A673 (cell line): ENCODE results near the gene KIAA0319L. TPM values are rescaled to one million over a fixed set of nuclear protein-coding genes. Genes with fewer than 3 reads are reported as not detected.

Source experiments
- BruUV-seq: library from RNA; stranded (reverse); fragments of 400-500 nt; replicated peaks from 2 replicates; lab custom pipeline; 2021; lab: Mats Ljungman, UMichigan
- CTCF ChIA-PET: fragments of 300-600 bp; sonication (Branson Sonifier 250); formaldehyde crosslinking; loops from one replicate; lab custom pipeline; 2022; ENCODE audit warnings: antibody characterized with exemption; lab: Charles Lee
- POLR2A ChIA-PET: fragments of 300-600 bp; sonication (Branson Sonifier 250); formaldehyde crosslinking; loops from one replicate; lab custom pipeline; 2022; ENCODE audit warnings: antibody characterized with exemption; ENCODE audit not compliant: low non-redundant PET; lab: Charles Lee
- DNase-seq: peaks from one replicate; pipeline ENCODE4 v3.0.0-alpha.2; 2015; ENCODE audit warnings: low spot score
- H3K27ac ChIP-seq: fragments of 200-600 bp; sonication (generic); 2 replicates; pipeline ENCODE4 v1.5.1; 2016; ENCODE audit warnings: mixed run types, low read depth, mild to moderate bottlenecking, mixed read lengths, antibody characterized with exemption, low read length; ENCODE audit not compliant: poor library complexity, severe bottlenecking
- H3K27me3 ChIP-seq: fragments of 200-600 bp; sonication (generic); replicated peaks from 2 replicates; pipeline ENCODE4 v1.6.1; 2017; ENCODE audit warnings: mixed run types, low read depth, mild to moderate bottlenecking, mixed read lengths, antibody characterized with exemption, low read length; ENCODE audit not compliant: insufficient read depth, poor library complexity
- H3K36me3 ChIP-seq: fragments of 200-600 bp; sonication (generic); 2 replicates; pipeline ENCODE4 v1.6.1; 2016; ENCODE audit warnings: mixed run types, mild to moderate bottlenecking, mixed read lengths, antibody characterized with exemption, low read length; ENCODE audit not compliant: insufficient read depth, poor library complexity, severe bottlenecking
- H3K4me1 ChIP-seq: fragments of 200-600 bp; sonication (generic); 2 replicates; pipeline ENCODE4 v1.6.1; 2017; ENCODE audit warnings: mixed run types, mild to moderate bottlenecking, mixed read lengths, antibody characterized with exemption, low read length; ENCODE audit not compliant: insufficient read depth, poor library complexity, severe bottlenecking
- H3K4me3 ChIP-seq: fragments of 200-600 bp; sonication (generic); 2 replicates; pipeline ENCODE4 v1.5.1; 2016; ENCODE audit warnings: low read depth, mixed run types, mild to moderate bottlenecking, mixed read lengths, low read length; ENCODE audit not compliant: poor library complexity, severe bottlenecking
- H3K9me3 ChIP-seq: fragments of 200-600 bp; sonication (generic); 2 replicates; pipeline ENCODE4 v1.6.1; 2016; ENCODE audit warnings: mixed run types, low read depth, mild to moderate bottlenecking, mixed read lengths, antibody characterized with exemption, low read length; ENCODE audit not compliant: poor library complexity, severe bottlenecking
- CTCF ChIP-seq: fragments of 300-800, 200-600 bp; sonication (generic); conservative IDR thresholded peaks from 2 replicates; pipeline ENCODE4 v1.5.1; 2017; ENCODE audit warnings: low read depth, mild to moderate bottlenecking, antibody characterized with exemption, low read length, moderate library complexity, mixed read lengths
- EZH2 ChIP-seq: fragments of 200-600 bp; sonication (generic); IDR thresholded peaks from 2 replicates; pipeline ENCODE4 v1.6.1; 2017; ENCODE audit warnings: borderline replicate concordance, low read depth, mild to moderate bottlenecking, mixed read lengths, antibody characterized with exemption, low read length; ENCODE audit not compliant: poor library complexity, severe bottlenecking
- intact Hi-C: fragments of 100-400 bp; cut with micrococcal nuclease; formaldehyde crosslinking; loops from one replicate; pipeline ENCODE4 v1.10.0; 2022; ENCODE audit not compliant: unreplicated experiment
- total RNA-seq: library from RNA; stranded (reverse); gene quantifications from 2 replicates; pipeline ENCODE4 v1.2.3, GENCODE V29; 2021

Gene KIAA0319L
- total RNA-seq, 1 experiment from 2014 or later: 33.7 TPM

GRCh38 chr1:35570589-35571137, 13.5 kb upstream of the KIAA0319L start:
- BruUV-seq: no TSS peak
- POLR2A ChIA-PET: interaction anchor here (0.6 kb wide), 2 partner anchors 381 to 402 kb away, joined by 4 to 5 read pairs; no protein-coding TSS in a partner anchor

GRCh38 chr1:35569936-35570335, 12.7 kb upstream of the KIAA0319L start:
- no peak for DNase-seq
- peaks cover 3% of the 10 kb centered on the region for H3K36me3 ChIP-seq
- H3K9me3 ChIP-seq: no peaks in the 10 kb centered on the region
- no peak overlapping the region for H3K27ac ChIP-seq
- CTCF ChIA-PET: no interaction called here
- no peaks in the 10 kb centered on the region for H3K4me1 ChIP-seq
- POLR2A ChIA-PET: no interaction called here
- no TSS peak for BruUV-seq
- no peak for TF ChIP-seq CTCF
- no peak for TF ChIP-seq EZH2
- no peaks in the 10 kb centered on the region for H3K27me3 ChIP-seq
- intact Hi-C loops: loop anchor here (1.0 to 2.0 kb wide), 3 partner anchors 149 to 204 kb away; partner anchors contain the start of gene C1orf216
- H3K4me3 ChIP-seq: no peak overlapping the region

More at GRCh38 chr1:35570589-35571137, 13.5 kb upstream of the KIAA0319L start:
- DNase-seq: no peak
- intact Hi-C loops: no loop called here
- Histone ChIP-seq H3K4me1 (no peaks in the 10 kb centered on the region), H3K4me3 (no peak overlapping the region), H3K27ac (no peak overlapping the region), H3K9me3 (no peaks in the 10 kb centered on the region), H3K27me3 (no peaks in the 10 kb centered on the region), H3K36me3 (no peaks in the 10 kb centered on the region)
- TF ChIP-seq EZH2: no peak
- no peak for TF ChIP-seq CTCF
- CTCF ChIA-PET: interaction anchor here (0.6 kb wide), 1 partner anchor 139 kb away, joined by 4 read pairs; no protein-coding TSS in a partner anchor

- ChIA-PET CTCF (interaction anchor here (0.6 to 1.9 kb wide), 4 partner anchors 20 to 166 kb away, joined by 3 to 23 read pairs (median 11); no protein-coding TSS in a partner anchor), POLR2A (no interaction called here)
- peak; percentile 79 for DNase-seq
- H3K4me3 ChIP-seq: no peak overlapping the region
- H3K4me1 ChIP-seq: no peaks in the 10 kb centered on the region
- no peak overlapping the region for H3K27ac ChIP-seq
- peaks cover 5% of the 10 kb centered on the region for H3K36me3 ChIP-seq
- intact Hi-C loops: loop anchor here (1.0 to 2.0 kb wide), 3 partner anchors 150 to 205 kb away; partner anchors contain the start of gene C1orf216
- no TSS peak for BruUV-seq
- peak; percentile 91 for TF ChIP-seq CTCF
- no peak for TF ChIP-seq EZH2
- H3K27me3 ChIP-seq: no peaks in the 10 kb centered on the region
- H3K9me3 ChIP-seq: no peaks in the 10 kb centered on the region
These were observed 11.8 kb upstream of the KIAA0319L start for GRCh38 chr1:35568975-35569395.
